GM21786 (cell line): Measurements from ENCODE around the gene DNAJB8.

Experiments
- ATAC-seq: cut with Tn5 transposase; IDR thresholded peaks from one replicate; pipeline ENCODE4 v1.9.1; 2021; ENCODE audit not compliant: unreplicated experiment

Gene DNAJB8

GRCh38 chr3:128468791-128469527 is 2.3 kb upstream of the DNAJB8 start:
- no peak for ATAC-seq

- no peak for ATAC-seq
Measured at GRCh38 chr3:128468285-128468790, 1.6 kb upstream of the DNAJB8 start.

GRCh38 chr3:128464702-128465101 is 2.0 kb downstream of the DNAJB8 start:
- no peak for ATAC-seq

GRCh38 chr3:128464188-128464587 is 2.5 kb downstream of the DNAJB8 start:
- ATAC-seq, result no peak

- no peak for ATAC-seq
Measured at GRCh38 chr3:128463771-128464170, 2.9 kb downstream of the DNAJB8 start.

GRCh38 chr3:128463354-128463753 is 3.3 kb downstream of the DNAJB8 start:
- ATAC-seq, result no peak

GRCh38 chr3:128462931-128463330 is 3.8 kb downstream of the DNAJB8 start:
- no peak for ATAC-seq

- no peak for ATAC-seq
Measured at GRCh38 chr3:128462341-128462910, 4.3 kb downstream of the DNAJB8 start.

GRCh38 chr3:128461731-128462130 is 5.0 kb downstream of the DNAJB8 start:
- ATAC-seq, result no peak

GRCh38 chr3:128459461-128459820 is 7.2 kb downstream of the DNAJB8 start:
- ATAC-seq, result no peak

GRCh38 chr3:128458746-128459460 is 7.8 kb downstream of the DNAJB8 start:
- ATAC-seq, result no peak

- ATAC-seq, result no peak
Measured at GRCh38 chr3:128457937-128458336, 8.8 kb downstream of the DNAJB8 start.

- no peak for ATAC-seq
Measured at GRCh38 chr3:128456776-128457715, 9.6 kb downstream of the DNAJB8 start.

- ATAC-seq, result no peak
Measured at GRCh38 chr3:128455786-128456748, 10.6 kb downstream of the DNAJB8 start.

- ATAC-seq, result no peak
Measured at GRCh38 chr3:128455116-128455515, 11.6 kb downstream of the DNAJB8 start.

- no peak for ATAC-seq
Measured at GRCh38 chr3:128454310-128454618, 12.4 kb downstream of the DNAJB8 start.

GRCh38 chr3:128453501-128454309 is 13.0 kb downstream of the DNAJB8 start:
- ATAC-seq, result no peak

GRCh38 chr3:128452678-128453275 is 13.9 kb downstream of the DNAJB8 start:
- ATAC-seq, result no peak

- no peak for ATAC-seq
Measured at GRCh38 chr3:128452120-128452519, 14.6 kb downstream of the DNAJB8 start.
